ENCODE measurements around the gene MYO6. TPM values are rescaled to one million over a fixed set of nuclear protein-coding genes. Genes with fewer than 3 reads are reported as not detected.

The MYO6 gene
- total RNA-seq, result 10.8 and 15.1 TPM in 2 replicates

GRCh38 chr6:75748743-75749538 is at the start of gene MYO6:
TSS of gene MYO6 (plus strand) at chr6:75749239. CDS start at chr6:75817548, 68,309 bp downstream.

Other genes with a start within 250 kb of the MYO6 start
- gene SENP6, start 147.4 kb upstream of the MYO6 start, total RNA-seq, result 33.5 and 50.9 TPM in 2 replicates